HepG2 (cell line): ENCODE results near the gene AQP5. TPM values are rescaled to one million over a fixed set of nuclear protein-coding genes. Genes with fewer than 3 reads are reported as not detected.

Source experiments
- ATAC-seq: fragments of 200-7000 bp; cut with Tn5 transposase; 3 replicates; pipeline ENCODE4 v1.9.1; 2020; ENCODE audit warnings: mild to moderate bottlenecking, moderate library complexity
- BruUV-seq: library from RNA; stranded (reverse); fragments of 400-500 nt; replicated peaks from 2 replicates; lab custom pipeline; 2021; lab: Mats Ljungman, UMichigan
- CTCF ChIA-PET: fragments of 300-600 bp; formaldehyde crosslinking; extraction: SDS; loops from one replicate; lab custom pipeline; 2021; ENCODE audit warnings: low total read pairs, inconsistent platforms, low intra/inter-chr PET ratio; lab: Yijun Ruan, JAX
- POLR2A ChIA-PET: fragments of 350-600 bp; sonication (Branson Sonifier 250); formaldehyde crosslinking; loops from one replicate; lab custom pipeline; 2020; ENCODE audit warnings: antibody characterized with exemption, inconsistent platforms; lab: Yijun Ruan, JAX
- DNase-seq: peaks from one replicate; pipeline ENCODE4 v3.0.0-alpha.2; 2015; ENCODE audit warnings: low spot score
- FAIRE-seq: peaks from 3 replicates; lab custom pipeline; 2011; peaks lifted over from hg19 to GRCh38; lab: Jason Lieb, UNC
- H2AFZ ChIP-seq: one replicate; pipeline ENCODE4 v1.6.1; 2011; ENCODE audit warnings: low read length, inconsistent platforms
- H3K27ac ChIP-seq: fragments of 300-600 bp; 3 replicates; pipeline ENCODE4 v1.8.0; 2011; ENCODE audit warnings: mixed run types, mild to moderate bottlenecking, mixed read lengths, low read length, inconsistent platforms; ENCODE audit not compliant: insufficient read depth; ENCODE audit errors: extremely low read length
- H3K27me3 ChIP-seq, 2 experiments: fragments of 200-600 bp in 1 of 2; 2 replicates in 1 of 2; 3 replicates in 1 of 2; pipeline versions ENCODE4 v1.6.0 to v1.8.0; 2011; ENCODE audit warnings: low read length in 2 of 2, mild to moderate bottlenecking in 2 of 2, moderate library complexity in 2 of 2, inconsistent platforms in 1 of 2; ENCODE audit not compliant: insufficient read depth in 2 of 2, control insufficient read depth in 1 of 2
- H3K36me3 ChIP-seq, 2 experiments: fragments of 200-600 bp in 1 of 2; replicated peaks in 1 of 2; 2 replicates in 1 of 2; 3 replicates in 1 of 2; pipeline versions ENCODE4 v1.5.1 to v1.8.0; 2011; ENCODE audit warnings: low read length in 2 of 2, inconsistent platforms in 1 of 2; ENCODE audit not compliant: insufficient read depth in 2 of 2, control insufficient read depth in 1 of 2
- H3K4me1 ChIP-seq: 2 replicates; pipeline ENCODE4 v1.5.1; 2012; ENCODE audit warnings: low read length, inconsistent platforms; ENCODE audit not compliant: insufficient read depth
- H3K4me2 ChIP-seq: 2 replicates; pipeline ENCODE4 v1.6.0; 2011; ENCODE audit warnings: low read depth, low read length, inconsistent platforms
- H3K4me3 ChIP-seq, 3 experiments: fragments of 200-600 bp in 1 of 3; sonication (generic), shearing (Covaris generic) in 1 of 3; replicated peaks in 1 of 3; 2 replicates each; pipeline ENCODE4 v1.5.1; 2011 to 2016; ENCODE audit warnings: low read length in 3 of 3, inconsistent platforms in 2 of 3, low read depth in 2 of 3, mild to moderate bottlenecking in 2 of 3, control low read depth in 1 of 3, mixed read lengths in 1 of 3; ENCODE audit not compliant: insufficient read depth in 1 of 3
- H3K79me2 ChIP-seq: one replicate; pipeline ENCODE4 v1.6.1; 2011; ENCODE audit warnings: low read length, inconsistent platforms; ENCODE audit not compliant: insufficient read depth
- H3K9ac ChIP-seq: 2 replicates; pipeline ENCODE4 v1.6.0; 2011; ENCODE audit warnings: mild to moderate bottlenecking, low read depth, low read length, inconsistent platforms; ENCODE audit not compliant: insufficient read depth
- H3K9me3 ChIP-seq: 2 replicates; pipeline ENCODE4 v1.5.1; 2012; ENCODE audit warnings: mild to moderate bottlenecking, low read length
- H4K20me1 ChIP-seq: 2 replicates; pipeline ENCODE4 v1.6.0; 2011; ENCODE audit warnings: inconsistent platforms, mild to moderate bottlenecking, low read length, moderate library complexity; ENCODE audit not compliant: insufficient read depth
- AGO1 ChIP-seq: fragments of 200-400 bp; formaldehyde crosslinking; IDR thresholded peaks from 2 replicates; pipeline ENCODE4 v1.6.1; 2017; ENCODE audit warnings: mild to moderate bottlenecking, low read depth, low read length, moderate library complexity; ENCODE audit not compliant: poor library complexity, severe bottlenecking
- ATM ChIP-seq: fragments of 450-650 bp; IDR thresholded peaks from 2 replicates; pipeline ENCODE4 v1.7.1; 2017; ENCODE audit warnings: mild to moderate bottlenecking, borderline replicate concordance
- BRCA1 ChIP-seq: sonication (generic); formaldehyde crosslinking; IDR thresholded peaks from 2 replicates; pipeline ENCODE4 v1.4.0; 2020; ENCODE audit warnings: missing genetic modification reagents
- CBFB ChIP-seq: sonication (generic); formaldehyde crosslinking; IDR thresholded peaks from 2 replicates; pipeline ENCODE4 v1.4.0; 2020; ENCODE audit warnings: missing genetic modification reagents
- GTF2F1 ChIP-seq: fragments of 150-350 bp; IDR thresholded peaks from 2 replicates; pipeline ENCODE4 v1.6.1; 2014; ENCODE audit warnings: low read length
- HMG20A ChIP-seq: IDR thresholded peaks from 2 replicates; pipeline ENCODE4 v1.6.1; 2016; ENCODE audit warnings: borderline replicate concordance
- IRX3 ChIP-seq: sonication (generic); formaldehyde crosslinking; IDR thresholded peaks from 2 replicates; pipeline ENCODE4 v1.8.1; 2023; ENCODE audit warnings: mild to moderate bottlenecking, low read depth, missing genetic modification reagents, borderline replicate concordance
- MYC ChIP-seq: sonication (generic); formaldehyde crosslinking; IDR thresholded peaks from 2 replicates; pipeline ENCODE4 v1.9.0; 2021; ENCODE audit warnings: missing genetic modification reagents, borderline replicate concordance
- PTBP1 ChIP-seq: fragments of 200-400 bp; formaldehyde crosslinking; IDR thresholded peaks from 2 replicates; pipeline ENCODE4 v1.6.1; 2018; ENCODE audit warnings: low read length, low read depth; ENCODE audit not compliant: poor library complexity, severe bottlenecking
- SAFB2 ChIP-seq: sonication (generic); formaldehyde crosslinking; IDR thresholded peaks from 2 replicates; pipeline ENCODE4 v1.5.1; 2020; ENCODE audit warnings: missing genetic modification reagents, low read depth, mild to moderate bottlenecking, borderline replicate concordance
- SMARCC2 ChIP-seq: fragments of 450-650 bp; IDR thresholded peaks from 2 replicates; pipeline ENCODE4 v1.6.1; 2017; ENCODE audit warnings: antibody characterized with exemption, mild to moderate bottlenecking
- TFDP1 ChIP-seq: IDR thresholded peaks from 2 replicates; pipeline ENCODE4 v1.6.1; 2016; ENCODE audit warnings: missing compliant biosample characterization, missing genetic modification reagents, borderline replicate concordance
- TSC22D2 ChIP-seq: sonication (generic); formaldehyde crosslinking; IDR thresholded peaks from 2 replicates; pipeline ENCODE4 v1.5.1; 2020; ENCODE audit warnings: missing genetic modification reagents, mild to moderate bottlenecking, borderline replicate concordance
- XRCC5 ChIP-seq: fragments of 200-400 bp; formaldehyde crosslinking; optimal IDR thresholded peaks from 2 replicates; pipeline ENCODE3; 2017; ENCODE audit warnings: mild to moderate bottlenecking, low read length
- ZNF83 ChIP-seq: sonication (generic); formaldehyde crosslinking; IDR thresholded peaks from 2 replicates; pipeline ENCODE4 v1.4.0; 2020; ENCODE audit warnings: missing genetic modification reagents, mild to moderate bottlenecking, borderline replicate concordance
- WGBS: methylation state at CpG from one replicate; pipeline ENCODE4 v1.1.6; 2017; ENCODE audit warnings: low lambda C conversion rate; 5-methylcytosine and 5-hydroxymethylcytosine counted together
- in situ Hi-C: cut with HindIII; loops from 2 replicates; pipeline ENCODE4 v1.10.0; 2017; ENCODE audit warnings: low pct_unique_long_range_greater_than_20kb; ENCODE audit not compliant: extremely low pct_ligation_motif_present
- intact Hi-C: fragments of 100-400 bp; cut with micrococcal nuclease; formaldehyde crosslinking; loops from one replicate; pipeline ENCODE4 v1.10.0; 2022; ENCODE audit not compliant: unreplicated experiment
- polyA plus RNA-seq, 8 experiments: library from polyadenylated mRNA; depleted of rRNA in 3 of 8; stranded (reverse) in 7 of 8; unstranded in 1 of 8; fragments of >200 nt; fragmentation: Illumina TruSeq in 4 of 8; extraction: Trizol in 4 of 8; gene quantifications; 2 replicates each; pipeline versions ENCODE4 v1.2.1 to v1.2.3, GENCODE V29; 2011 to 2016; ENCODE audit warnings: low read depth in 4 of 8, missing spikeins in 1 of 8, mixed read lengths in 1 of 8; ENCODE audit not compliant: insufficient read depth in 1 of 8
- total RNA-seq, 5 experiments: library from RNA; depleted of rRNA; stranded (reverse); fragments of >200 nt; fragmentation: Illumina TruSeq; extraction: Trizol; gene quantifications; 2 replicates each; pipeline ENCODE4 v1.2.3, GENCODE V29; 2016; ENCODE audit warnings: low read depth in 1 of 5

Gene AQP5
- total and polyA plus RNA-seq, 2 of the 13 experiments (the other 11 are each of a cell fraction or from before 2014, with no cell fraction given): not detected

DNA sequence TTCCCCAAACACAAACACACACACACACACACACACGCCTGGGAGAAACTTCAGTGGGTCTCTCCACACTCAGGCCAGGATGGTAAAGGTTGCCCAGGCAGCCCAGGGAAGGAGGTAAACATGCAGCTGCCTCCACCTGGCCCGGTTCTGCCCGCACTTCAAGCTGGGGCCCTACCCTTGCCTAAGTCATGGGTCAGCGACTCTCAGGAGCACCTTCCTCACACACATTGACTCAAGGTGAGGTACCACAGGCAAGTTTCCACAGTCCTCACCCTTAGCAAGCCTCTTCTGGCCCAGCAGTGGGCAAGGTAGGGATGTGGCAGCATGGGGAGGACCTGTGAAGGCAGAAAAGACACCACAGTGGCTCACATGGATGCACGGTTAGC is 43.9 kb upstream of the AQP5 start:
- Histone ChIP-seq H3K79me2 (no peaks in the 10 kb centered on the region), H3K4me2 (no peak overlapping the region), H3K4me3 (no peak overlapping the region), H4K20me1 (no peaks in the 10 kb centered on the region), H3K27ac (no peak overlapping the region), H2AFZ (no peak overlapping the region), H3K4me1 (no peaks in the 10 kb centered on the region), H3K9ac (no peak overlapping the region), H3K36me3 (no peaks in the 10 kb centered on the region), H3K27me3 (peaks cover 4 to 5% of the 10 kb centered on the region in 2 experiments; a peak in 3 of 5 replicates), H3K9me3 (no peaks in the 10 kb centered on the region)
- no peak for DNase-seq
- intact Hi-C loops (no loop called here), in situ Hi-C loops (no loop called here)
- ChIA-PET CTCF (no interaction called here), POLR2A (interaction anchor here (0.7 kb wide), 1 partner anchor 586 kb away, joined by 3 read pairs; no protein-coding TSS in a partner anchor)
- 11% methylated on average over 5 of the region's 5 CpGs for WGBS
- no peak for ATAC-seq
- no TSS peak for BruUV-seq
- no peak for FAIRE-seq
- TF ChIP-seq ZNF83 (no peak), IRX3 (CRISPR knock-in tag) (no peak), ATM (no peak), HMG20A (CRISPR knock-in tag) (no peak), SAFB2 (CRISPR knock-in tag) (no peak), AGO1 (no peak), TSC22D2 (CRISPR knock-in tag) (no peak), GTF2F1 (no peak), BRCA1 (CRISPR knock-in tag) (no peak), CBFB (no peak), XRCC5 (no peak), PTBP1 (no peak), SMARCC2 (no peak), TFDP1 (CRISPR knock-in tag) (no peak), MYC (CRISPR knock-in tag) (no peak)
